Forelimb muscle (tissue), 1 donor: ENCODE measurements around the gene PARD3. TPM values are rescaled to one million over a fixed set of nuclear protein-coding genes. Genes with fewer than 3 reads are reported as not detected.
"Not testable (repeated sequence)": the region's sequence is repeated elsewhere in the genome, so short reads cannot be mapped to it uniquely, and the experiment has no call there.

ENCODE experiments used
- DNase-seq: peaks from one replicate; pipeline ENCODE4 v3.0.0-alpha.2; 2013; ENCODE audit warnings: low read depth
- polyA plus RNA-seq: library from polyadenylated mRNA; unstranded; fragments of 120-200 nt; gene quantifications from one replicate; pipeline ENCODE4 v1.2.1, GENCODE V29; 2013; ENCODE audit not compliant: insufficient read length

Gene PARD3
- polyA plus RNA-seq, 1 donor, result 40.0 TPM

- DNase-seq, result no peak
Observed at GRCh38 chr10:34715511-34716187, 99.4 kb downstream of the PARD3 start.

DNA sequence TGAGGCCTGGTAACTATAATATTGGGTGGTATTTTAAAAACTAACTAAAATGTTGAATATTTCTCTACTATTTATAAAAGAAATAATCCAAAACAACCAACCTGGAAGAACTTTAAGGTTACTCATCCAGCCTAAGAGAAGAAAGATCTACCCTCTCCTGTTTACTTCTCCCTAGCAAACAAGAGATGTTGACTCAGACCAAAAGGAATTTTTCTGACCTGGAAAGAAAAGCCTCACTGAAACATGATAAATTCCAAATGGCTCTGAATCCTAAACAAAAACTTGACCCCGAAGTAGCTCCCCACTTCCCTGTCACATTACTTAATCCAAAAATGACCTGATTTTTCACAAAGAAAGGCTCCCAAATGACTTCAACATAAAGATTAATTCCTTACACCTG lies 101.2 kb downstream of the PARD3 start:
- DNase-seq, result no peak

- DNase-seq, result no peak
Observed at GRCh38 chr10:34711500-34711899, 103.6 kb downstream of the PARD3 start.

GRCh38 chr10:34710391-34710751 lies 104.7 kb downstream of the PARD3 start:
- no peak for DNase-seq

- no peak for DNase-seq
Observed at GRCh38 chr10:34709637-34710390, 105.3 kb downstream of the PARD3 start.

DNA sequence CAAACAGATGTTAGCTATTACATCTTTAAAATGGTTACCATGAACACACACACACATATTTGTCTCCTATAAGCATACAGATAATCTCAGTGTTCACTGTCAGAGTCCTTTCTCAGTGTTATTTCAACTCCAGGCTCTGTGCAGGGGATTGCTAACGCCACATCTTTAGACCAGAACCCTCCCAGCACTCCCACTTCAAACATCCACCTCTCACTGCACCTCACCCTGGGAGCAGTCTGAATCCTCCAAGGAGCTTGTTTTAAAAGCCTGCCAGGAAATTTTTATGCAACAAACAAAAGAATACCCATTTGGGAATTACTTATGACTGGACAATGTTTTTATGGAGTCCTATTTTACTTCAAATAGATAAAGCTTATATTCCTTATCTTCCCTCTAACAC lies 107.4 kb downstream of the PARD3 start:
- DNase-seq, result no peak

- not testable (repeated sequence) for DNase-seq
Observed at GRCh38 chr10:34706992-34707391, 108.1 kb downstream of the PARD3 start.

GRCh38 chr10:34706147-34706546 lies 108.9 kb downstream of the PARD3 start:
- no peak for DNase-seq

DNA sequence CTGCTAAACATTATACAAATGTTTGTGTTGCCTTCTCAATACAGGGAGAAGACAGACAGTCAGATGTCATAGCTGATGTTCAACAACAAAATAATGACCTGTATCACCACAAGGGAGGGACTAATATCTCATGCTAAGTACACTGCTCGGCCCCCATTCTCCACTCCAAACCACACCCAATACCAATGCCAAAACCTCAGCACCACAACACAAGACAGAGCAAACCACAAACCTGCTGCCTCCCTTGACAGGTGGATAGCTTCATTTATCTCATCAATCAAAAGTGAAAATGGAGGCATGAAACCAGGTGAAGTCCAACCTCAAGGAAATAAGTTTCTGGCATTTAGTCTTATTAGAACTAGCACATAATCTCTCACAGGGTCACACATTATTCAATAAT lies 109.5 kb downstream of the PARD3 start:
- no peak for DNase-seq

GRCh38 chr10:34704526-34705184 lies 110.4 kb downstream of the PARD3 start:
- DNase-seq, result no peak

DNA sequence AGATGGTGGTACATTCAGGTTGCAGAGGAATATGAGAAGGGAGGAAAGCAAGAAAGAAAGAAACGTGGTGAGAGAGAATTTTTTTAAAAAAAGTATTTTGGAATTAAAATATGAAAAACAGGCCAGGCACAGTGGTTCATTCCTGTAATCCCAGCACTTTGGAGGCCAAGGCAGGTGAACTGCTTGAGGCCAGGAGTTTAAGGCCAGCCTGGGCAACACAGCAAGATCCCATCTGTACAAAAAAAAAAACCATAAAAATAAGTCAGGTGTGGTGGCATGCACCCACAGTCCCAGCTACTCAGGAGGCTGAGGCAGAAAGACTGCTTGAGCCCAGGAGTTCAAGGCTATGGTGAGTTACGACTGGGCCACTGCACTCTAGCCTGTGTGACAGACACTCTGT lies 112.1 kb downstream of the PARD3 start:
- DNase-seq, result no peak

DNA sequence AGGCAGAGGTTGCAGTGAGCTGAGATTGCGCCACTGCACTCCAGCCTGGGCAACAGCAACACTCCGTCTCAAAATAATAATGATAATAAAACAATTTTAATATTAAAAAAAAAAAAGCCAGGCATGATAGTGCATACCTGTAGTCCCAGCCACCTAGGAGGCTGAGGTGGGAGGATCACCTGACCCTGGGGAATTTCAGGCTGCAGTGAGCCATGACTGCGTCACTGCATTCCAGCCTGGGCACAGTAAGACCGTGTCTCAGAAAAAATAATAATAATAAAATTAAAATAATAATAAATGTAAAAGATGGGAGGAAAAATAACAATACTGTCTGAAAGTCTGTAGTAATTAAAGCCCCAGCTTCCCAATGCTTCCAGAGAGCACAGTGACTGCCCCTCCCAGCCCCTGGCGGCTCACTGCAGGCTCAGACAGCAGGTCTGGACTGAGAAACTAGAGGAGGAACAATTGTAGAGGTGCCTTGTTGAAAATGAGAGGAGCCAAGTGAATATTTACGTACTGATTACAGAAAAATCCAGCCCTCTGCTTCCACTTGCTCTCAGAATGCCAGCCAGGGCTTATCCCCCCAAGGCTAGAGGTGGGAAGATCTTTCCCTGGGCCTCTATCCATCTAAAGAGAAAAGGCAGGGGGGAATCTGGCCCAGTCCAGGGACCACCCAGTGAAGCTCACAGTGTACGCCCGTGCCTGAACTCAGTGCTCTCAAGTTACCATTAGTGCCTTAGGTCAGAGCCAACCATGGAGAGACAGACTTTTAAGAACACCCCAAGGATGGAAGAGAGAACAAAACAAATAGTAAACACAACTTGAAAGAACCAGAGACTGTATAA lies 112.8 kb downstream of the PARD3 start:
- no peak for DNase-seq

DNA sequence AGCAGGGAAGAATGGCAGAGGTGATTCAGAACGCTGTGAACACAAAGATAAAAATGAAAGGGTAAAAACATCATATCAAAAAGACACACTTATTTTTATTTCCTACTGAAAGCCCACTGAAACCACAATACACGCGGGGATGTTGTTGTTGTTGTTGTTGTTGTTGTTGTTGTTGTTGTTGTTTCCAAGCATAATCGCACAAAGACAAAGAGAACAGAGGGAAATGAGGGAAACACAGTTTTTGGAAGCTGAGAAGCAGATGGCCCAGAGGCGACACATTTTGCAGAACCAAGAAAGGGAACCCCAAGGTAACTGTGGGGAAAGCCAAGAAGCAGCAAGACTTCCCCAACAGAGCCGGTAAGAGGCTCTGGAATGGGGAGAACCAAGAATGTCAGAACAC lies 113.9 kb downstream of the PARD3 start:
- no peak for DNase-seq

DNA sequence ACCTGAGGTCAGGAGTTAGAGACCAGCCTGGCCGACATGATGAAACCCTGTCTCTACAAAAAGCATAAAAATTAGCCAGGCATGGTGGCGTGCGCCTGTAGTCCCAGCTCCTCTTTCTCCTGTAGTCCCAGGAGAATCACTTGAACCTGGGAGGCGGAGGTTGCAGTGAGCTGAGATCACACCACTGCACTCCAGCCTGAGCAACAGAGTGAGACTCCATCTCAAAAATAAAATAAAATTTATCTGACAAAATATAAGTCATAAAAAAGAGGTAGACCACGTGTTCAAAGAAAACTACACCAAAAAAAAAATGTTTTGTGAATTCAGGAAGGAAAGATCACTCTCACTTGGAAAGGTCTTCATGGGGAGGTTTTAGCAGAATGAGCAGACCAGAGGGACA lies 114.3 kb downstream of the PARD3 start:
- DNase-seq, result not testable (repeated sequence)

DNA sequence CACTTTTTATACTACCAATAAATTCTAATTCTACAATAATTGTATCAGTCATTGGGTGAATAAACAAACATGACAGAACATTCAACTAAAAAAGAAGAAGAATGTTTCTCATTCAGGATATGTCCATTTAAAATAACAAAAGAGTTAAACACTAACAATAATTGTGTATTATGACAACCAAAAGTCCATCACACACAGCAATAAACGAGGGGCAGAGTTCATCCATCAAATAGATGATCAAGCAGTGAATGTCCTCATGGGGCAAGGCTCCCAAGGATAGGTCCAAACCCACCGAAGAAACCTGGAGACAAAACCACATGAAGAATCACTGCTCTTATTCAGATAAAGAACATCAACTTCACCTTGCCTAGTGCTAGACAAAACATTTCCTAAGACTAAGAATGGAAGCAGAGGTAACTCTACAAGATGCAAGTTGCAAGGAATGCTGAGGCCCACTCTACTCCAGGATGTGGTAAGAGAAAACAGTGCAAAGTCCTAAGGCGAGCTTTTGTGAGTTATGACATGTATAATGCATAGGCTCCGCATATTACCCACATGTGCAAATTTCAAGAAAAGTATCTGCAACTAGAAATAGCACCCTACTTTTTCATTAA lies 115.1 kb downstream of the PARD3 start:
- no peak for DNase-seq

- DNase-seq, result no peak
Observed at GRCh38 chr10:34698979-34699378, 116.1 kb downstream of the PARD3 start.

DNA sequence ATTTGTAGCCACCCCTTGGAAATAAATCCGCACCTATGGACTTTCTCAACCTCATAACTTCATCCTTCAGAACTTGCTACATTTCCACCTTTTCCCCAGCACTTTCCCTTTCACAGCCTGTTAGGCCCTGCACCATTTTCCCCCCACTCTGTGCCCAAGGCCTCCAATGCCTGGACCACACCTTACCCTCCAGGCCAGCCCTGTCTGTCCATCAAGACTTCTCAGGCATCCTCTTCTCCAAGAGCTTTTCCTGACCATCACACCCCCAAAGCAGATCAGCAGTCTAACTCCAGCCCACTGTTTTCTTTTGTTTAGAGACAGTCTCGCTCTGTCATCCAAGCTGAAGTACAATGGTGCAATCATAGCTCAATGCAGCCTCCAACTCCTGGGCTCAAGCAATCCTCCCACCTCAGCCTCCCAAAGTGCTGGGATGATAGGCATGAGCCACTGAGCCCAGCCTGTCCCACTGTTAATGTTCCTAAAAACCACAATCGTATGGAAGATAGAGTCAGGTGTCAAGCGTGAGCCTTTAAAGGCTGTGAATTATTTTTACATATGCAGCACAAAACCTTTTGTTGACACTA lies 116.8 kb downstream of the PARD3 start:
- no peak for DNase-seq

DNA sequence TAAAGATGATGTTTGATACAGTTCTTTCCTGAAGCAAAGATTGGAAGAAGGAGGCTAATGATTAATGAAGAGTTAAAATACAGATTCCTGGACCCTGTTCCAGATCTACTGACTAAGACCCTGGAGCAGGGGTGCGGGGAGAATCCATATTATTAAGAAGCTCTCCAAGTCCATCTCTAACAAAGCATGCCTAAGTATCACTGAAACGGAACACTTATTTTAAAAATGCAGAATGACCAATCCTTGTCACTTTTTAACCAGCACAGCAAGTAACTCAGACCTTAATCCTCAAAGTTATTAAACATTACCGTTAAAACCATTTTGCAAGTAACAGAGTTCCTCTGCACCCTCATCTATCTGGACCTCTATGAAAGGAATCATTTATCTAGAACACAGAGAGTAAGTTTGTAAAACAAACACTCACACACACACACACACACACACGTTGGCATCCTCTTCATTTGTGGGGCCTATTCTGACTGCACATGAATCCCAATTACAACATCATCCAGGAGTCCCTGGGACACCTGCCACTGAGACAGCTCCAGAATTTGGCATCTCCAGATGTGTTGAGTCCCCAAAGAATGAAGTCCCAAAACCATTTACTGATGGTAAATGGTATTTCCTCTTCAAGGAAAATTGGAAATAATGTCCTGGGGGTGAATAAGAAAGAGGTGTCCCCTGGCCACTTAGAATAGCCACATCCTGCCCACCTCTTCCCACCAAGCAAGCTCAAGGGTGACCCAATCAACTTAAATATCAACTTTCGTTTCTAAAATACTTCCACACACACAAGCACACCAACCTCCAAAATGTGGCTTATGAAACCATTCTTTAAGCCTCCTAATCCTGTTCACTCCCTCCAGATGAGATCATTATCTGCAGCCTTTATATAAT lies 117.5 kb downstream of the PARD3 start:
- DNase-seq, result no peak

- no peak for DNase-seq
Observed at GRCh38 chr10:34696423-34696822, 118.7 kb downstream of the PARD3 start.

DNA sequence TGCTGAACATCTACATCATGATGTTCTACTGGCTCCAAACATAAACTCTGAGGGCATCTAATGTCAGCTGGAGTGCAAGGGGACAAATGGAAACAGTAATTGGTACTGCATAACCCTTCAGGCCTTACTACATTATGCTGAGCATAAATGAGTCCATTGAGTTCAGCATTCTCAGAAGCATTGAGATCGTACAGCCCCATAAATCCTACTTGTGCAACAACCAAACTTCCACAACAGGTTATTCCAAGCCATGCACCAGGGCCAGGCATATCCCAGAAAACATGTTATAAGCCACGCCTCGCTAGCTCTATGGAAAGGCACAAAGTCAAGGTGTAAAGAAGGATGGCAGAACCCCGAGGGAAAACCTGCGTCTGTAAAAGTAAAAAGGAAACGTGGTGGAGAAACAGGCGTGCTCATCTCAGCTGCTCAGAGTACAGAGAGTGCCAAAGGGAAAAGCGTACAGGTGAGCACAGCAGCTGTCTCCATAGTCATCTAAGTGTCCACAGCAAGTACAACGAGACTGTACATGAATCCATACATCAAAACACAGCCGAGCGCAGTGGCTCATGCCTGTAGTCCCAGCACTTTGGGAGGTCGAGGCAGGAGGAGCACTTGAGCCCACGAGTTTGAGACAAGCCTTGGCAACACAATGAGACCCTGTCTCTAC lies 124.6 kb downstream of the PARD3 start:
- DNase-seq, result no peak
